DMS79 treated with DMSO at 0.1 percent for 48 hours (cell line): ENCODE results near the gene SLC6A9.
A peak's percentile ranks its signal among the peaks of the same experiment; 100 is the strongest.

Experiments used
- DNase-seq: peaks from one replicate; lab custom pipeline; 2025; lab: John Stamatoyannopoulos, UW

Gene SLC6A9

GRCh38 chr1:43969746-43970466, 61.4 kb downstream of the SLC6A9 start, which contains the start of gene DPH2:
Gene DPH2, plus strand, starts transcription at chr1:43970010. Its CDS starts 166 bp downstream, at chr1:43970176.
- peak; percentile 96 for DNase-seq

DNA sequence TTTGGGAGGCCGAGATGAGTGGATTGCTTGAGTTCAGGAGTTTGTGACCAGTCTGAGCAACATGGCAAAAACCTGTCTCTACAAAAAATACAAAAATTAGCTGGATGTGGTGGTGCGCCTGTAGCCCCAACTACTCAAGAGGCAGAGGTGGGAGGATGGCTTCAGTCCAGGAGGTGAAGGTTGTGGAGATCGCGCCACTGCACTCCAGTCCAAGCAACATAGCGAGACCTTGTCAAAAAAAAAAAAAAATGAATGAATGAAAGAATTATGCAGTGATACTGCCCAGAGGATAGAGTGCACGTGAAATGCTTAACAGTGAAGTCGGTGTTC, 61.9 kb downstream of the SLC6A9 start:
- no peak for DNase-seq

DNA sequence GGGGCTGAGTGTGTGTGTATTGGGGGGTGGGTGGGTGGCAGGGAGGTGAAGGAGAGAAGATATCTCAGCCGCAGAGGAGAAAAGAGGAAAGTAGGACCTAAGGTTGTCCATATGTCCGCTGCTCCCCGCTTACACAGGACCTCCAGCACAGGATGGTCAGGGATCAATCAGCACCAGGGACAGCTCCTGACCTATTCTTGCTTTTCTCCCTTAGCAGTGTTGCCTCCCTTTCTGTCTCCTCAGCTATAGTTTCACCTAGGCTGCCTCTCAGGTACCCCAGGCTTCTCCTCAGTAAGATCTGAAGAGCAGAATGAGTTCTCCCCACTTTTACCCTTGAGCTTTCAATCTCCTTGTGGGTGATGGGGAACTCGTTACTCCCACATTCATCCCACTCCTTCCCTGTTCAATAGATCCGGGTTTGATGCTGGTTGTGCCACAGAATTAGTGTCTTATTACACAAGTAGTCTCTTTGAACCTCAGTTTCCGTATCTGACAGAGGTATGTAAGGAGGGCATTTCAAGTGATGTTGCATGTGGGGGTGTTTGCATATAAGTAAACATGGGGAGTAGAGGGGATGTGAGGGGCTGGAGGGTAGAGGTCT, 62.8 kb downstream of the SLC6A9 start:
- DNase-seq = no peak

DNA sequence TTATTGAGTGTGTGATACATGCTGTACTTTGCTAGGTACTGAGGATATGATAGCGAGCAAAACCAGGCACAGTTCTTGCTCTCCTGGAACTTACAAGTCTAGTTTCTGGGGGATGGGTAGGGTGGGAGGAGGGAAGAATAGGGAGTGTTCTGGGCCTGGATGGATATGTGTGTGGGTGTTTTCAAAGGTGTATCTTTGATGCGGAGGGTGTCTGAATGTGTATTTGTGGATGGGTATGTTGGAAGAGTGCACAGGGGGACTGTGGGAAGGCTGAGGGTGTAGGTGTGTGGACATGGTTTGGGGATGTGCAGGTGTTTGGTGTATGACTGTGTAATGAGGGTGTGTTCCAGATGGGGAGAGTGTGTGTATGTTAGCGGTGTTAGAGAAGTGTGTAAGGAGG, 65.9 kb downstream of the SLC6A9 start:
- no peak for DNase-seq

- DNase-seq = no peak
Measured at GRCh38 chr1:43963890-43964289, 67.4 kb downstream of the SLC6A9 start.

- no peak for DNase-seq
Measured at GRCh38 chr1:43963006-43963405, 68.3 kb downstream of the SLC6A9 start.

DNA sequence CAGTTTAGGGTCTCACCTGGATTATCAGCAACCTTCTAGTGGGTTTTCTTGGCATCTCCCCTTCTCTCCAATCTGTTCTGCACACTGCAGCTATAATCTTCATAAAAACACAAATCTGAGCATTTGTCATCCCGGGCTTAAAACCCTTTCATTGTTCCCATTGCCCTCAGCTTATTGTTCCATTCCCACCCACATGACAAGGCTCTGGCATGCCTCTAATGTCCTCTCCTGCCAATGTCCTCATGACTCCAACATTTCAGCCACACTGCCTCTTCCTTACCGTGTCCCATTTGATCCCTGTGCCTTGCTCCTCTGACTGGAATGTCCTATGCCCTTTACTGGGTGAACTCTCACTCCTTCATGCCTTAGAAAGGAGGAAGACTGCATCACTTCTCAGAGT, 68.9 kb downstream of the SLC6A9 start:
- no peak for DNase-seq

GRCh38 chr1:43961692-43962091, 69.6 kb downstream of the SLC6A9 start:
- DNase-seq = no peak

GRCh38 chr1:43960798-43961197, 70.5 kb downstream of the SLC6A9 start:
- DNase-seq = no peak

DNA sequence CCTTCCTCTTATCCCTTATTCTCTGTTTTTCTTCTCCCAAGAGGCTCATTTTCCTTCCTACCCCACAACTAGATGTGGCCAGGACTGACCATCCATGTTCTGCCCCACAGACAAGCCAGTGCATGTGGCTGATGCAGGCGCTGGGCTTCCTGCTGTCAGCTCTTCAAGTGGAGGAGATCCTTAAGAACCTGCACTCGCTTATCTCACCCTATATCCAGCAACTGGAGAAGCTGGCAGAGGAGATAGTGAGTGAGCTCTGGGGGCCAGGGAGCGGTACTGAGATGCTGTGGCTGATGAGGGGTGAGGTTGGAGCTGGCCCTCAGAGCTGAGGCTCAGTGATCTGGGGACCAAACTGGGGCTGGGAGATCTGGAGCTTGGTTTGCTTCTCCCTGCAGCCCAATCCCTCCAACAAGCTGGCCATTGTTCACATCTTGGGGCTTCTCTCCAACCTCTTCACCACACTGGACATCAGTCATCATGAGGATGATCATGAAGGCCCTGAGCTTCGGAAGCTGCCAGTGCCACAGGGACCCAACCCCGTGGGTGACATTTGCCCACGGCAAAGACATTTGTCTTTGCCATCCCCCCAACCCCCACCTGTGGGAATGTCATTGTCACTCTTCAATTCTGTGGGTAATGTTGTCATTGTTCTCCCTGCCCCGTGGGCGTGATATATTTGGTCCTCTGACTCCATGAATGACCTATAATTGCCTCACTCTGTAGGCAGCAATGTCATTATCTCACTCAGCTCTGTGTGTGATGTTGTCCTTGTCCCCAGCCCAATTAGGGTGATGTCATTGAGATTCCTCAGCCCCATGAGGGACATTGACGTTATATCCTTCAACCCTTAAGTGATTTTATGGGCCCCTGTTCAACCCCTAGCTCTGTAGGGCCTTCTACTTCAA, 72.7 kb downstream of the SLC6A9 start:
- no peak for DNase-seq

- no peak for DNase-seq
Measured at GRCh38 chr1:43957407-43958040, 73.7 kb downstream of the SLC6A9 start.

DNA sequence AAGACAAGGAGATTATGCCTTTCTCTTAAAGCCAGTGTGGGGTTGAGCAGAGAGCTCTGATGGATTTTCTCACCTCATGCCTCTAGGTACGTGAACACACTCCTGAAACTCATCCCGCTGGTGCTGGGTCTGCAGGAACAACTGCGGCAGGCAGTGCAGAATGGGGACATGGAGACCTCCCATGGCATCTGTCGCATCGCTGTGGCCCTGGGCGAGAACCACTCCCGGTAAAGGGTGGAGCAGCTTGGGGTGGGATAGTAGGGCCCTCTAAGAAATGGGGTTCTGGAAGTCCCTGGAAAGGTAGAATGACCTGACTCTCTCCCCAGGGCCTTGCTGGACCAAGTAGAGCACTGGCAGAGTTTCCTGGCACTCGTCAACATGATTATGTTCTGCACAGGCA, 75.0 kb downstream of the SLC6A9 start:
- no peak for DNase-seq

DNA sequence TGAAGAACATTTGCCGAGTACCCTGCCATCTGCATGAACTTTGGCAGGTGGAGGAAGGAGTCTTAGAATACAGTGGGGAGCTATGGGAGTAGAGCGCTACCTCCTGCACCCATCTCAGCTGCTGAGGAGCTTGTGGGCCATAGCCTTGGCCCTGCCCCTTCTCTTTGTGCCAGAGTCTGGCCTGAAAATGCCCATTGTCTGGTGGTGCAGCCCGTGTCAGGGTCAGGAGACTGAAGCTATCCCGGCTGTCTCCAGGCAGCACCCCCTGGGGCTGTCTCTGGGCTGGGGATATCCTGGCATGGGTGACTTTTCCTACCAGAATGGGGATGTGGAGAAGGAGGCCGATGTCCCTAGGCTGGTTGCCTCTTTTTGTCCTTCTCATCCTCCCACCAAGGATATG, 77.2 kb downstream of the SLC6A9 start:
- DNase-seq = no peak

DNA sequence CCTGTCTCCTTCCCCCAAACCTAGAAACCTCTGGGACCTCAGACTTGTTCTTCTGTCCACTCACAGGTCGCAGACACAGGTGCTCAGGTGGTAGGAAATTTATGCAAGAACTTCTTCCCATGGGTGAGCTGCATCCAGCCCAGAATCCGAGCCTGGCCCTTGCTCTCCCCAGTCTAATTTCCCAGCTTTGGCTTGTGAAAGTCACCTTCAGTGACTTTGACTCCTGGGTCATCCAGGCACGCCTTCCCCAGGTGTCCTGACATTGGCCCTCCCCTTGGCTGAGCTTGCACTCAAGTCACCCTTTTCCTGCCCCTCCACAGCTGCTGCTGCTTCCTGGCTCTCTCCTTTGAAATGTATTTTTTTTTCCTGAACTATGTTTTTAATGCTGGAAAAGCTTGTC, 77.9 kb downstream of the SLC6A9 start:
- DNase-seq = no peak

GRCh38 chr1:43952731-43953346, 78.4 kb downstream of the SLC6A9 start:
- peak; percentile 98 for DNase-seq

GRCh38 chr1:43951021-43951985, 80.0 kb downstream of the SLC6A9 start:
- DNase-seq = peak; percentile 58

DNA sequence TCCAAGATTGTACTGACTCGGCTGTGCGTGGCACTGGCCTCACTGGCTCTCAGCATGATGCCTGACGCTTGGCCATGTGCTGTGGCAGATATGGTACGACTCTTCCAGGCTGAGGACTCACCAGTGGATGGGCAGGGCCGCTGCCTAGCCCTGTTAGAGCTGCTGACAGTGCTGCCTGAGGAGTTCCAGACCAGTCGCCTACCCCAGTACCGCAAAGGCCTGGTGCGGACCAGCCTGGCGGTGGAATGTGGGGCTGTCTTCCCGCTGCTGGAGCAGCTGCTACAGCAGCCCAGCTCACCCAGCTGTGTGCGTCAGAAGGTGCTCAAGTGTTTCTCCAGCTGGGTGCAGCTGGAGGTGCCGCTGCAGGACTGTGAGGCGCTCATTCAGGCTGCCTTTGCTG, 81.6 kb downstream of the SLC6A9 start:
- DNase-seq = no peak

GRCh38 chr1:43947874-43948437, 83.3 kb downstream of the SLC6A9 start:
- no peak for DNase-seq

GRCh38 chr1:43947061-43947873, 84.0 kb downstream of the SLC6A9 start:
- no peak for DNase-seq
